Measurements from ENCODE around the gene RREB1. TPM values are rescaled to one million over a fixed set of nuclear protein-coding genes. Genes with fewer than 3 reads are reported as not detected.

RREB1 gene
- total RNA-seq, 1 donor from 2014 or later, result 18.9 TPM

DNA sequence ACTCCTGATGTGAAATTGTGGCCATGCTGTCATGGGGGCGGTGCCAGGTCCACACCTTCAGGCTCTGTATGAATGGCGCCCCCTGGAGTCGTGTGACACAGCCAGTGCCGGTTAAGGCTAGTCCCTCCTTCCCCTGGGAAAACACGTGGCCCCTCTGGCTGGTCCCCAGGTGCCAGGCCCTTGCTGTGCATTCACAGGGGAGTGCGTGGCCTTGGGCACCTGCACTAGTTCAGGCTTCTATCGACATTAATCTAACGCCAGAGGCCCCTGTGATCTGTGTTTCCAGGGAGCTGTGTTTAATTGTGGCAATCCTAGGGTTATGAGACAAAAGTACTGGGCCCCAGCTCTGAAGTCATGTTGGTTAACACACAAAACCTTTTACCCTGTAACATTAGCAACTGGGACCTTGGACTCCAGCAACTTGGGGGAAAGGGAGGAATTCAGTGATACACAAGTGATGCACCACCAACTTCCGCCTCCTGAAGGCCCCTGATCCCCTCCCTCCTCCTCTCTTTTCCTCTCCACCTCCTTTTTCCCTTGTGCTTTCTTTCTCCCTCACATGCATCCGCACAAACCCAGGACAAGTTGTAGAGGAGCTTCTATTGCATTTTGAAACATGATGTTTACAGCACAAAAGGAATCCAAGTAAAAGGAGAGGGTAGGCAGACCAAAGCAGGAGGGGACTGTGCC lies 131.3 kb downstream of the RREB1 start:
- intact Hi-C loops (cut with micrococcal nuclease), result loop anchor here (1.0 kb wide), 4 partner anchors 451 to 563 kb away; no protein-coding TSS in a partner anchor

DNA sequence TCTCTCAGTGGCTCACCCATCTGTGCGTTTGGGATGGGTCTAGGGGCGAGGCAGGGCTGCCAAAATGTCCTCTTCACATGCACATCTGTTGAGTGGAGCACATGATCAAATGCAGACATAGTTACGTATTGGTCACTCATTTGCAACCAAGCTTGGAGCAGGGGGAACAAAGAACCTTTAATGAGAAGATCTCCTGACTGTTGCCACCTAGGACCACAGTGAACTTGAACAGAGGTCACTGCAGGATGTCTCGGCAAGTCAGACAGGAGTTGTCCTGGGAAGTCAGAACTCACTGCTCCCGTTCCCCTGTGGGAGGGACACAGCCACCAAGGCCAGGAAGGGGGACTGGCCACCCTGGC lies 131.8 kb downstream of the RREB1 start:
- intact Hi-C loops (cut with micrococcal nuclease), result no loop called here

DNA sequence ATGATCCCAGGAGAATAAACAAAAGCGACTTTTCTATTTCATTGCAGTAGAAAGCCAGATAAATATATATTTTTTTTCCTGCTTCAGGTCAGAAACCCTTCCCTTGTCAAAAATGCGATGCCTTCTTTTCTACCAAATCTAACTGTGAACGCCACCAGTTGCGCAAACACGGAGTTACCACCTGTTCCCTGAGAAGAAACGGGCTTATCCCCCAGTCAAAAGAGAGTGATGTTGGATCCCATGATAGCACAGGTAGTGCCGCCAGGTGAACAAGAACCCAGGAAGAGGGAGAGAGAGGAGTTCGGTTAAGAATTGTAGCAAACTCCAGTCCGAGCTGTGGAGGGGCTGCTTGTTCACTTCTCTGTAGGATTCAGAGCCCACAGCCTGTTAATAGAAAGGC lies 132.6 kb downstream of the RREB1 start:
- intact Hi-C loops (cut with micrococcal nuclease), result loop anchor here (5.0 kb wide), 2 partner anchors 168 to 323 kb away; no protein-coding TSS in a partner anchor

DNA sequence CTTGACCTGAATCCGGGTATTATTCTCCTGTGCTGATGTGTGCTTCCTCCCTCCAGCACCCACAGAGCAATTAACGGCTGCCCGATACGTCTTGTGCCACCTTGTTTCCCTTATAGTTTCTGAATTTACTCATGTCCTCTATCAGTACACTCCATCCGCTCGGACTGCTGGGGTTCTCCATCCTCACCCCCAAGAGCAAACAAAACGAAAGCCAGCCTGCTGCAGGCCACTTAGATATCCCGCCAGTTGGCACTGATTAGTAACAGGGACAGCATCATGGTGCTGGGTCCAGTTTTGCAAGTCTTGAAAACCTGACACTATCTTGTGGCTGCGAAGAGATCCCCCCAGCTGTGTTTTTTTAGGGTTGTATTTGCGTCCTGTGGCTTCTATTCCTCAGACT lies 133.4 kb downstream of the RREB1 start:
- intact Hi-C loops (cut with micrococcal nuclease), result loop anchor here (5.0 kb wide), 2 partner anchors 169 to 324 kb away; no protein-coding TSS in a partner anchor

GRCh38 chr6:7241709-7242645 lies 134.2 kb downstream of the RREB1 start:
- intact Hi-C loops (cut with micrococcal nuclease), result loop anchor here (2.0 to 5.0 kb wide), 3 partner anchors 155 to 325 kb away; no protein-coding TSS in a partner anchor

- intact Hi-C loops (cut with micrococcal nuclease), result loop anchor here (1.0 to 5.0 kb wide), 11 partner anchors 102 to 686 kb away; no protein-coding TSS in a partner anchor
These were observed 135.0 kb downstream of the RREB1 start for GRCh38 chr6:7242835-7243178.

GRCh38 chr6:7243179-7243981 lies 135.6 kb downstream of the RREB1 start:
- intact Hi-C loops (cut with micrococcal nuclease), result loop anchor here (1.0 to 5.0 kb wide), 11 partner anchors 102 to 686 kb away; no protein-coding TSS in a partner anchor

- intact Hi-C loops (cut with micrococcal nuclease), result no loop called here
These were observed 138.1 kb downstream of the RREB1 start for GRCh38 chr6:7245668-7246393.

DNA sequence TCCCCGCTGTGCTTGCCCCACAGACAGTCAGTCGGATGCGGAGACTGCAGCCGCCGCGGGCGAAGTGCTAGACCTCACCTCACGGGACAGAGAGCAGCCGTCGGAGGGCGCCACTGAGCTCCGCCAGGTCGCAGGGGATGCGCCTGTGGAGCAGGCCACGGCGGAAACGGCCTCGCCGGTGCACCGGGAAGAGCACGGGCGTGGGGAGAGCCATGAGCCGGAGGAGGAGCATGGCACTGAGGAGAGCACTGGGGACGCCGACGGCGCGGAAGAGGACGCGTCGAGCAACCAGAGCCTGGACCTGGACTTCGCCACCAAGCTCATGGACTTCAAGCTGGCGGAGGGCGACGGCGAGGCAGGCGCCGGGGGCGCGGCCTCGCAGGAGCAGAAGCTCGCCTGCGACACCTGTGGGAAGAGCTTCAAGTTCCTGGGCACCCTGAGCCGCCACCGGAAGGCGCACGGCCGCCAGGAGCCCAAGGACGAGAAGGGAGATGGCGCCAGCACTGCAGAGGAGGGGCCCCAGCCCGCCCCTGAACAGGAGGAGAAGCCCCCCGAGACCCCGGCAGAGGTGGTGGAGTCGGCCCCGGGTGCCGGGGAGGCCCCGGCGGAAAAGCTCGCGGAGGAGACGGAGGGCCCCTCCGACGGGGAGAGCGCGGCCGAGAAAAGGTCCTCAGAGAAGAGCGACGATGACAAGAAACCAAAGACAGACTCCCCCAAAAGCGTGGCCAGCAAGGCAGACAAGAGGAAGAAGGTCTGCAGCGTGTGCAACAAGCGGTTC lies 138.8 kb downstream of the RREB1 start:
- intact Hi-C loops (cut with micrococcal nuclease), result no loop called here

GRCh38 chr6:7247179-7247456 lies 139.4 kb downstream of the RREB1 start:
- intact Hi-C loops (cut with micrococcal nuclease), result no loop called here

- intact Hi-C loops (cut with micrococcal nuclease), result no loop called here
These were observed 140.1 kb downstream of the RREB1 start for GRCh38 chr6:7247828-7248227.

DNA sequence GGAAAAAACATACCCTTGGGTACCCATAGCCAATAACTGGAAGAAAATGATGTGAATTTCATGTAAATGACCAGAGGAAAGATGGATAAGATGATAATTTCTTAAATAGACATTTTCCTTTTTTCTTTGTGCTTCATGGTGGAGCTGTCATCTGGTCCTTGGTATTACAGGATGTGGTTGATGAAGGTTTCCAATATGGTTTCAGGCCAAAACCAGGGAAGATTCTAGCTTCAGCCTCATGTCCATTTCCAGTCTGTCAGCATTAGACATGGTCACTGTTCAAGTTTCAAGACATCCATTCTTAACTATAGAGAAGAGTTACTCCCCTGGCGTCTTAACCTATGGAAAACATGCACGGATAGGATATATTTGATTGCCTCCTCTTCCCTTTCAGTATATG lies 141.6 kb downstream of the RREB1 start:
- intact Hi-C loops (cut with micrococcal nuclease), result no loop called here

DNA sequence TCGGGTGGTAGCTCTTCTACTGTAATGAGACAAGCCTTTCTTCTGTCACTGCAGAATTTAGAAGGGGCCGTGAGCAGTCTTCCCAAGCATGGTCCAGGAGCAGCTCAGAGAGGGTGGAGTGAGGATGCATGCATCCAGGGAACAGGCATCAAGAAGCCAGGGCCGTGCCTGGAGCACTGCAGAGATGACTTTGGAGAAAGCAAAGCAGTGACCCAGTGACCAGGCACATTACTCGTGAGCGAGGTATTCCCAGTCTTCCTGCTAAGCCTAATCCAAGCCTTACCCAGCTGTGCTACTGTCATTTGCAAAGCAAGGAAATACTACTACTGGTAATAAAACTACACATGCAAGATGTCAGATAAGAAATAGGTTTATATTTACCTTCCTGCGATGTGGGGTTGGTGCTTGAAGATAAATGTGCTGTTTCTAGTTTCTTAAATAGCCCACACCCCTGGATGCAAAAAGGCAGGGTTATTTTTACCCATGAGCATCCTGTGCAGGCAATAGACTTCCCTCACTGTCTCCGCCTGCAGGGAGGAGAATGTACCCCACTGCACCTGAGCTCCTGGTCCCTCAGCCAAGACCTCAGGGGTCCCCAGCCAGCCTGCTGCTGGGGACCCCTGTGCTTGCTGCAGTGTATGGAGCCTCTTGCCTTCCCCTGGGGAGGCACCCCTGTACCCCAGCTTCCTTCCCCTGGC lies 142.3 kb downstream of the RREB1 start:
- intact Hi-C loops (cut with micrococcal nuclease), result no loop called here

GRCh38 chr6:7250812-7251211 lies 143.1 kb downstream of the RREB1 start:
- intact Hi-C loops (cut with micrococcal nuclease), result no loop called here

DNA sequence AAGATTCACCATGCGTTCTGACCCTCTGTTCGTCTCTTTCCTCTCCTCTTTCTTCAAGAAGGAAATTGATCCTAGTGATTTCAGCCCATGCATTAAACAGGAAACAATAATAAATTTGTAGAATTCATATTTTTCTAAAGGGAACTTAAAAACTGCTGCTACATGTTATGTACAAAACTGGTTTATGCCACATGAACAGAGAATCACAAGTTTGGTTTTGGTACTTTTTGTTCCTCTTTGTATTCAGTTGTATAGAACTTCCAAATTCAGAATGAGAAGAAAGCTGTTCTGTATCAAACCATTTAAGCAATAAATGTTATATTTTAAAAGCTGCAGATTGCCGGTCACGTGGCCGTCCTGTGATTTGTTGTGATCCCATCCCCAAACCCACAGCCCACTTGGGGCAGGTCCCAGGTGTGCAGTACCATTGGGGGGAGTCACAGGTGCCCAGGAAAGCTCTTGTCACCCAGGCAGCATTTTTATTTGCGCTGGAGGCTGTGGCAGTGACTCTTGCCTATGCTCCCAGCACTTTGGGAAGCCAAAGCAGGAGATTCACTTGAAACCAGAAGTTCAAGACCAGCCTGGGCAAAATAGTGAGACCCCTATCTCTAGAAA lies 144.0 kb downstream of the RREB1 start:
- intact Hi-C loops (cut with micrococcal nuclease), result no loop called here

DNA sequence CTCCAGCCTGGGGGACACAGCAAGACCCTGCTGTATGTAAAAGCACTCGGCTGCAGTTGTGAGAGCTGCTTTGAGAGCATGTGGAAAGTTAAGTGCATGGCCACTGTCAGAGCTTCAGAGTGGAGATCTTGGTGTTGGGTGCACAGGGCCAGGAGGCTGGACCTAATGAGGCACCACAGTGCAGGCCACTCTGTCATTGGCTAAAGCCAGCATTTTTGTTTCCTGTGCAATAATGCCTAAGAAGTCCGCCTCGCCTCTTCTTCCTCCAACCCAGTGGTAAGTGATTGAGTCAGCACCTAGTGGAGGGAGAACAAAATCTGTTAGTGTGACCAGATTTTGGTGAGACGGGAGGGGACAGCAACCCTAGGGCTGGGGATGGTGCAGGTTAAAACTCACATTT lies 144.6 kb downstream of the RREB1 start:
- intact Hi-C loops (cut with micrococcal nuclease), result no loop called here

GRCh38 chr6:7254980-7255835 lies 147.4 kb downstream of the RREB1 start:
- intact Hi-C loops (cut with micrococcal nuclease), result no loop called here

DNA sequence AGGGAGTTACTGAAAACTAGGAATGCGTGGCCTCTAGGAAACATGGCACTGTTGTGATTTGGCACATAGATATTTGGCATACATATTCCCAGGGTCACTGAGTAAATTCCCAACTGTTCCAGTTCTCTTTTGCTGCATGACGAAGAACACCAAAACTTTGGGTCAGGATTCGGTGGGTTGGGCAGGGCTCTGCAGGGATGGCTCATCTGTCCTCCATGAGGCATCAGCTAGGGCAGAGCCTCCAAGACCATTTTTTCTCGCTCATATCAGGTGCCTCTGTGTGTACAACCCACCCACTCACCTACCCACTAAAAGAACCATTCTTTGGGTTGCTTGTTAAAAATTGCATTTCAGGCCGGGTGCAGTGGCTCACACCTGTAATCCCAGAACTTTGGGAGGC lies 148.2 kb downstream of the RREB1 start:
- intact Hi-C loops (cut with micrococcal nuclease), result no loop called here
